GM21529 (cell line): ENCODE results near the gene EZH1.
A peak's percentile ranks its signal among the peaks of the same experiment; 100 is the strongest.

Source experiments
- ATAC-seq: cut with Tn5 transposase; IDR thresholded peaks from one replicate; pipeline ENCODE4 v1.9.1; 2021; ENCODE audit not compliant: unreplicated experiment

Gene EZH1

DNA sequence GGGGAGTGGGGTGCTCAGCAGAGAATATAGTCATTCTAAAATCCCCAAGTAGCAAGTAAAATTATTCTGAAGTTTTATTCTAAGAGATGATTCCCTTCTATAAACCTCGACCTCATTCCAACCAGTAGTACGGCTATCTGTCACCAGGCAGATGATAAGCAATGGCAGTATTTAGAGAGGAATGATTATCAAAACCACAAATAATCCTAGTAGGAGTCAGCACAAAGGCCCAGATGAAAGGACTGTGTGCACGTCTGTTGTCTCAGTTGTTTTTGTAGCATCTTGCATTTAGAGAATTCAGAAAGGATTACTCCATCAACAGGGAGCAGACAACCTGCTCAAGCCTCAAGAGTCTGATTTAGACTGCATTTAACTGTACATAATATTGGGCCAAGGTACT lies 21.2 kb downstream of the EZH1 start:
- no peak for ATAC-seq

DNA sequence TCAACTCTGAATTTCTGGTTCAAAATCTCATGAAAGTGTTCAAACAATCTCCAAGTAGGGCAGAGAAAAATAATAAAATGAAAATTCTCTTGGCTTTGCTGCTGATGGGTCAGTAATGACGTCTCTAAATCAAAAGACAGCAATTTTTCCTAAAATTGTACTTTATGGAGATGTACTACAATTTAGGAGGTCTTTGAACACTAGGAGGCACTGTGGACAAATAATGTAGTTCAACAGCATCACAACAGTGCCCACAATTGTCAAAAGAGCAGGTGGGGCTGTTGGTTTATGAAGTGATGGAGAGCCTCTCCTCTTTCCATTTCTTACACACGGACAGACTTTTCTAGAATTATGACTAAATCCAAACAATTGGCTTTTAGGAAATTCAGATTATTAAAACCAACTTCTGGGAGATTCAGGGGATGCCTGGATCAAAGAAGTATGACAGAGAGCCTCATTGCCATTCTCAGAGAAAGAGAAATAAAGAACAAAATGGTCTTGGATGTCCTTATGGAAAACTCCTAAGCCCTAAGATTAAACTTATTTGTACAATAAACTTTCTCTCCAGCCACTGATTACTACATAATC lies 23.8 kb downstream of the EZH1 start:
- ATAC-seq: no peak

DNA sequence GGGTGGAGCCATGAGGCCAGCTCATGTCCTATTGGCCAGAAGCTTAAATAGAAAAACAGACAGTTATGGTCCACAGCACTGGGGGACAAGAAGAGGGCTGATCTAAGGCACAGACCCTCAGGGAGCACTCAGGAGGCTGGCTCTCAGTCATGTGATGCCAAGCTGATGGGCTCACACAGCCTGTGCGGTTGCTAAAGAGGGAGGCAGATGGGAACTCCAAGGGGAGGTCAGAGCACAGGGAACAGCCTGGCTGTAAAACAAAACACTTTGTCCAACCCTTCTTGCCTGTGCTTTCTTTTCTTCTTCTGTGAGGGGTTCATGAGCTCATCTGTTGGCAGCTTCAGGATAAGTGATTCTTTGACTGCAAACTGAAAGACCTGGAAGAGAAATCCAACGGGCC lies 35.3 kb downstream of the EZH1 start:
- no peak for ATAC-seq

DNA sequence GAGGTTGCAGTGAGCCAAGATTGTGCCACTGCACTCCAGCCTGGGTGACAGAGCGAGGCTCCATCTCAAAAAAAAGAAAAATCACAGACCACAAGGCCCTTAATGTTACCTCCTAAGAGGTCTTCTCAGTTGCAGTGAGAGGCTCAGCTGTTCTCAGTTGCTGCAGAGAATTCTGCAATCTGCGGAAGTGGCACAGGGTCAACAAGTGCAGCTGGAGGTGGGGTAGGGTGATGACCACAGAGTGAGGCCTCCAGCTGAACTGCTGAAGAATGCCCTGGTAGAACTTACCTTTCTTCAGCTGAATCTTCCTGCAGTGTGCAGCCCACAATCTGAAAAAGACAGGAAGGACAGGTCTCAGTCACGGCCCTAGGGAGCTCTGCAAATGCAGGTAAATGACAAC lies 36.3 kb downstream of the EZH1 start:
- ATAC-seq: no peak

DNA sequence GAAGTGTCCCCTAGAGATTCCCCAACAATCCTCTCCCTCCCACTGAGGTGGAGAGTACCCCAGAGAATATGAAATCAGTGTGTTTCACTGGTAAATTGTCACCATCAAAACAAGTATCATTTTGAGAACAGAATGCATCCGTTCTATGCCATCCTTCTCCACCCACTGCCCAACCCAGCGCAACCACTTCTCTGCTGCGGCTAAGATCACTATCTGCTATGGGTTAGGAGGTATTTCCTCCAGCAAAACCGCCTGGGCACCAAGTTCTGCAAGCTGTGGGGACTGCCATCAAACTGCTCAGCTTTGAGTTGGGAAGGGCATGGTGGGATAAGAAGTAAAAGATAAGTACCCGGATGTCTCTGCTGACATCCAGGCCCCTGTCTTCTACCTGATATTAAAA lies 38.1 kb downstream of the EZH1 start:
- no peak for ATAC-seq

DNA sequence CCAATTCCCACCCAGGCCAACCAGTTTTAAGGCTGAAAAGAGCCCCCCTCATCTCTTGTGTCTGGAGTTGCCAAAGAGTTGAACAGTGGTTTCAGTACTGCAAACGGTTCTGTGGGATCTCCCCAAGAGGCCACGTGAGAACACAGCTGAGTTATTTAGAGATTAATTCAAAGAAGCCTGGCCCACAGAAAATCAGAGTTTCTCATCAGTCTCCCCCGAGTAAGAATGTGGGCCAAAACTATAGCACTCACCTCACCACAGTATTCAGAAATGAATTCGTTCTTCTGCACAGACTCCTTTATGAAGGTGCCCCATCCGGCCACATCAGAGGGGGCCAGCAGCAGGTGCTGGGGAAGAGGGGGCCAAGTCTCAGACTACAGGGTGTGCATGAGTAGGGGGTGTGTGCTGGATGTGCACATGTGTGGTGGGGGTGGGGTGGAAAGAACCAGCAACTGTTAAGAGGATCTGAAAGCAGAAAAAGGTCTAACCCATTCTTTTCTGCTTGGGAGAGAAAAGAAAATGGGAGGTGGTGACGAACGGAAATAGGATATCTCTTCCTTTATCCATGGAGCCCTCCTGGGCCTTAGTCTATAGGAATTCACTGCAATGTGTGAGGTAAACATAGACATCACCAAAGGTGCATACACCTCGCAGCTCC lies 39.9 kb downstream of the EZH1 start:
- ATAC-seq: peak; percentile 84

DNA sequence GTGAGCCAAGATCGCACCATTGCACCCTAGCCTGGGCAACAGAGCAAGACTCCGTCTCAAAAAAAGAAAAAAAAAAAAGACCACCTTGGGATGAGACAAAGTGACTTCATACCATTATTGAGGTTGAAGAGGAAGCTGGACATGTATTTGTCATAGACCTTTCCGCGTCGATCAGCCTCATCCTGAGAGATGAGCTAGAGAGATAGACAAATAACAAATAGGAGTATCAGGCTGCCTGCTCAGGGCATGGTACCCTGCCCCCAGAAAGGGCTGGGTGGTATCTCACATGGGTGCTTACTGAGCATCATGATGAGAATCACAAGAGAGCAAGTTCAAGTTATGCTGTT lies 40.4 kb downstream of the EZH1 start:
- no peak for ATAC-seq

DNA sequence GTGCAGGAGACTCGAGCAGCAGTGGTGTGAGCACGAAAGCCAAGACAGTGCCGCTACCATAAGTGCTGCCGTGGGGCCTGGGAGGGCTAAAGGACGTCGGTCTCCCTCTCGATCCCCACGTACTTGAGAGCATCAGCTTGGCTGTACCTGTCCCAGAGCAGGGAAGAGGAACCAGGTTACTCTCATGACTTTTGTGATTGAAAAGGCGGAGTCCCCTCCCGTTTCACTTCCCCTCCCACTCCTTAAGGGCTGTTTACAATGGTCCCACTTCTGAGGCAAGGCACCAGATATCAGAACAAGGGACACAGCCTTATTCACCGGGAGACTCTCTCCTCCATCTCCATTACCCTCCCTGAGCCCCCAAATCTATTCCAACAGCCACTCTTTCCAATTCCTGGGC lies 42.4 kb downstream of the EZH1 start:
- no peak for ATAC-seq

DNA sequence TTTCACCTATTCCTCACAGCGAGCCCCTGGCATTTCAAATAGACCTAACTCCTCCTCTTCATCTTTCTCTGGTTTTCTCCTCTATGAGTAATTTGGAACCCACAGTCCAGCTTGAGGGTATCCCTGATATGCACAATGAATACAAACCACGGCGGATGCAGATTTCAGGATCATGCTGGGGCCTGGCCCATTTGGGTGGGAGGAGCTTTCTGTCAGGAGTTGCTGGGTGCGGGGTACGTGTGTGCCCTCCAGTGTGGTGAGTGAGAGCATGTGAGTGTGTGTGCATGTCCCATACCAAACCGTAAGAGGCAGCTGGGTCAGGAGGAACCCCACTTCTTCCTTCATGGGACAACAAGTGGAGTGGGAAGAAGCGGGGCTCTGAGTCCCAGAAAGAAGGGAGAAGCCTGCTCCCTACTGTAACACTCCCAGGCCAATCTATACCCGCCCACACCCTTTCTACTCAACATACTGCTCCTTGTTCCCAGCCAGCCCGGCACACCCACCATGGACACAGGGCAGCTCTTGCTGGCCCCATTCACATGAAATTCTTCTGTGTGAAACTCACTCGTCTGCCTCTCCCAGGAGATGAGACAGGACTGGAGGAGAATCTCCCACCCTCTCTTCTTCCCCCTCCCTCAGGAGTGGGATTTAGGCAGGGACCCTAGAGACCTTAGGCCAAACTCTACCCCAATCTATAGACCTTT lies 44.1 kb downstream of the EZH1 start:
- no peak for ATAC-seq

DNA sequence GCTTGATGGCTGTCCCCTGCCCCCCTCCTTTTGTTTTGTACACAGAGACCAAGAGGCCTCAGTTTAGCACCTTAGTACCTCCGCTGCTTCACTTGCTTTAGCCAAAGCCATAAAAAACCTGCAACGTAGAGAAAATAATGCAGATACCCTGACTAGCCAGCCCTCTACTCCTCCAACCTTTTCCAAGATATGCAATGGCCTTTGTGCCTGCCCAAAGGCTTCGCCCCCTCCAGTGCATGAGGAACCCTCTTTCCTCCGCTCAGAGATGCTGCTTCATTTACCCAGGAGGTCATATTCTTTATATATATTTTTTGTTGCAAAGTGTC lies 45.5 kb downstream of the EZH1 start:
- no peak for ATAC-seq

DNA sequence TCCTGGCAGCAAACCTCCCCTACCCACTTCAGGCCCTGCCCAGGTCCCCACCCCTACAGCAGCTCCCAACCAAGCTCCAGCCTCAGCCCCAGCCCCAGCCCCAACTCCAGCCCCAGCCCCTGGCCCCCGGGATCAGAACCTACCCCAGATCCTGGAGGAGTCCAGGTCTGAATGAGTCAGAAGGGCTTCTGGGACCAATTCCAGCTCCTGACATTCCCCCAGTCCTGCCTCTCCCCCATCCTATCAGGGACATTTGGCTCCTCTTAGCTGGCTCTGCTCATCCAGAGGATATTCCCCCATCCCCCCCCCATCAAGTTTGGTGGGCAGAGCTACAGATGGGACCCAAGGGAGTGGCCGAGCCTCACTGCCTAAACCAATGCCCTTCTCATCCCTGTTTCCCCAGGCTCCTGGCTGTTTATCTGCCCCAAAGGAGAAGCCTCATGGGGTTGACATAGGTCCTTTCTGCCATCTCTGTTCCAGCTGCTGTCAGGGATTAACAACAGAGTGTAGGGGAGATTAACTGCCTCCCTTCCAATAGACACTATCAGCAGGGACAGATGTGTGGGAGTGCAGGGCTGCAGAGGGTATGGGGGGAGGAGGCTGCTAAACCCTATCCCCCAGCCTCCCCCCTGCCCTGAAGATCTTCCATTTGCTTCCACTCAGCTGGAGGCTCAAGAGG lies 46.0 kb downstream of the EZH1 start:
- no peak for ATAC-seq

DNA sequence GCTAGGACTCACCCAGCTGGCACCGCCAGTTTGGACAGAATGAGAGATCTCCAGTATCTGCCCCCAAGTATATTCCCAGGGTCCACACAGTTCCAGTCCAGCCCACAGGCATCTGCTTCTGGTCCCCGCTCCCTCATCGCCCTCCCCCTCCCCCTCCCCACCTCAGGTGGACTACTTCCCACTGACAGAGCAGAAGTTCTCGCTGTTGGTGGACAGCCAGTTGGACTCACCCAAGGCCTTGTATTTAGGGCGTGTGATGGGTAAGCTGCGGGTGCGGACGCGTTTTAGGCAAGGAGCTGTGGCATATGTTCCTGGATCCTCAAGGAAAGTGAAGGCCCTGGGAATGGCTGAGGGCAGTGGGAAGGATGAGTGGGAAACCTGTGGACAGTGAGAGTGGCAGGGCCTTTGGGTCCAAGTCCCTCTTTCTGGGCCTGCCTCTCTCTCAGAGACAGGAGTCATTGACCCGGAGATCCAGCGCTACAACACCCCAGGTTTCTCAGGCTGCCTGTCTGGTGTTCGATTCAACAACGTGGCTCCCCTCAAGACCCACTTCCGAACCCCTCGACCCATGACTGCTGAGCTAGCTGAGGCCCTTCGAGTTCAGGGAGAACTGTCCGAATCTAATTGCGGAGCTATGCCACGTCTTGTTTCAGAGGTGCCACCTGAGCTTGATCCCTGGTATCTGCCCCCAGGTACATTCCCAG lies 47.6 kb downstream of the EZH1 start:
- no peak for ATAC-seq

DNA sequence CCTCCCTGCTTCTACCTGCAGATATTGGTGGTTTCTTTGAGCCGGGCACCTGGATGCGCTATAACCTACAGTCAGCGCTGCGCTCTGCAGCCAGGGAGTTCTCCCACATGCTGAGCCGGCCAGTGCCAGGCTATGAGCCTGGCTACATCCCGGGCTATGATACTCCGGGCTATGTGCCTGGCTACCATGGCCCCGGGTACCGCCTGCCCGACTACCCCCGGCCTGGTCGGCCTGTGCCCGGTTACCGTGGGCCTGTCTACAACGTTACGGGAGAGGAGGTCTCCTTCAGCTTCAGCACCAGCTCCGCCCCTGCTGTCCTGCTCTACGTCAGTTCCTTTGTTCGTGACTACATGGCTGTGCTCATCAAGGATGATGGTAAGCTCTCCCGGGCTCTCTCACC lies 49.3 kb downstream of the EZH1 start:
- ATAC-seq: no peak

DNA sequence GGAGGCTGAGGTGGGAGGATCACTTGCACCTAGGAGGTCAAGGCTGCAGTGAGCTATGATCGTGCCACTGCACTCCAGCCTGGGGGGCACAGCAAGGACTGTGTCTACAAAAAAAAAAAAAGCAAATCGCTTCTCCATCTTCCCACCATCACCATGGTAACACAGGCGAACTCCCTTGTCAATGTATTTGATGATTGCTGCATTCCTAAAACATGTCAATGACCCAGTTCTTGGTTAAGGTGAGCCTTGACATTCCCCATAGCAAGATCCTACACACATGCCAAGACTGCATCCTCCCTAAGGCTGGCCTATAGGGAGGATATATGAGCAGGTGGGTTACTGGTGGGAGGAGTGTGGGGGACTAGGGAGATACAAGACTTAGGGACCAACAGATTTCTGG lies 50.3 kb downstream of the EZH1 start:
- ATAC-seq: no peak

DNA sequence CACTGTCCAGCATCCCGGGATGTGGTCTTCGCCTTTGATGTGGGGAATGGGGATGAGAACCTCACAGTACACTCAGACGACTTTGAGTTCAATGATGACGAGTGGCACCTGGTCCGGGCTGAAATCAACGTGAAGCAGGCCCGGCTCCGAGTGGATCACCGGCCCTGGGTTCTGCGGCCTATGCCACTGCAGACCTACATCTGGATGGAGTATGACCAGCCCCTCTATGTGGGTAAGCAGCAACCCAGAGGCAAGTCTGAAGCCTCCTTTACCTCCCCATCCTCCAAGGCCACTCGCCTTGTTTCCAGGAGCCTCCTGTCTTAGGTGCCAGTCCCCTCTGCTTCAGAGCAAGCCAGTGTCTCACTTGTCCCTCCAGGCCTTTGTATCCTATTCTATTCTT lies 52.4 kb downstream of the EZH1 start:
- no peak for ATAC-seq

DNA sequence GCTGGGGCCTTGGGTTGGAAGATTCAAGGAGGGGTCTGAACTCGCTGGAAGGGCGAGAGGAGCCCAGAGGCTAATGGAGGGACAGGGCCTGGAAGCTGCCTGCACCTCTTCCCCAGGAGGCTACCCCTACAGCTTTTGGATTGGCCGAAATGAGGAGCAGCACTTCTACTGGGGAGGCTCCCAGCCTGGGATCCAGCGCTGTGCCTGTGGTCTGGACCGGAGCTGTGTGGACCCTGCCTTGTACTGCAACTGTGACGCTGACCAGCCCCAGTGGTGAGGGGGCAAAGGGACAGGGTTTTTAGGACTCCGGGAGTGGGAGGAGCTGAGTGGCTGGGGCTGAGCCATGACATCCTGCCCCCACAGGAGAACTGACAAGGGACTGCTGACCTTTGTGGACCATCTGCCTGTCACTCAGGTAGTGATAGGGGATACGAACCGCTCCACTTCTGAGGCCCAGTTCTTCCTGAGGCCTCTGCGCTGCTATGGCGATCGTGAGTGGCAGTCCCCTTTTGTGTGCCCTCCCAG lies 53.8 kb downstream of the EZH1 start:
- no peak for ATAC-seq

DNA sequence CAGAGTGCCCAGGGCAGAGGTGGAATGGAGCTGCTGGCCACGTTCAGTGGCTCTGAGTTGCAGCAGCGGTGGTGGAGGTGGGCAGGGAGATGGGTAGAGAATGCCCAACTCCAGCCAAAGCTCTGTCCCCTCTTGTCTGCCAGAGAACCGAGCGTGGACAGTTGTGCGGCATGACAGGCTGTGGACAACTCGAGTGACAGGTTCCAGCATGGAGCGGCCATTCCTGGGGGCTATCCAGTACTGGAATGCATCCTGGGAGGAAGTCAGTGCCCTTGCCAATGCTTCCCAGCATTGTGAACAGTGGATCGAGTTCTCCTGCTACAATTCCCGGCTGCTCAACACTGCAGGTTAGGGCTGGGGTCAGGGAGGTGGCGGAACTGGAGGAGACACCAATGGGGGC lies 54.2 kb downstream of the EZH1 start:
- no peak for ATAC-seq

DNA sequence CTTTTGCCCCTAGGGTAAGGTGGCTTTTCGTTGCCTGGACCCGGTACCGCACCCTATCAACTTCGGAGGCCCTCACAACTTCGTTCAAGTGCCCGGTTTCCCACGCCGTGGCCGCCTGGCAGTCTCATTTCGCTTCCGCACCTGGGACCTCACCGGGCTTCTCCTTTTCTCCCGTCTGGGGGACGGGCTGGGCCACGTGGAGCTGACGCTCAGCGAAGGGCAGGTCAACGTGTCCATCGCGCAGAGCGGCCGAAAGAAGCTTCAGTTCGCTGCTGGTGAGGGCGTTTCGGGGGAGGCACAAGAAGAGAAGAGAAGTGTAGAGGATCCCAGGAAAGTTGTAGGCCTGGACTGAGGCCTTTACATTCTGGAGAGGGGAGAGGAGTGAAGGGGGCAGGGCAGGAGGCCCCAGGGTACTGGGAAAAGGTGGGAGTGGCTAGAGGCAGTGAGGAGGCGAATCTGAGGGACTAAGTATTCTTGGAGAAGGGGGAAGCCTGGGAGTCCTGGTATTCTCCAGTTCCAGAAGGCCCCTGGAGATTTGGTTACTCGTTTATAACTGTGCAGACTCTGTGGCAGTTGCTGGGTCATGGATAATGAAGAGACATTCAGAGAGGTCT lies 57.0 kb downstream of the EZH1 start:
- no peak for ATAC-seq

DNA sequence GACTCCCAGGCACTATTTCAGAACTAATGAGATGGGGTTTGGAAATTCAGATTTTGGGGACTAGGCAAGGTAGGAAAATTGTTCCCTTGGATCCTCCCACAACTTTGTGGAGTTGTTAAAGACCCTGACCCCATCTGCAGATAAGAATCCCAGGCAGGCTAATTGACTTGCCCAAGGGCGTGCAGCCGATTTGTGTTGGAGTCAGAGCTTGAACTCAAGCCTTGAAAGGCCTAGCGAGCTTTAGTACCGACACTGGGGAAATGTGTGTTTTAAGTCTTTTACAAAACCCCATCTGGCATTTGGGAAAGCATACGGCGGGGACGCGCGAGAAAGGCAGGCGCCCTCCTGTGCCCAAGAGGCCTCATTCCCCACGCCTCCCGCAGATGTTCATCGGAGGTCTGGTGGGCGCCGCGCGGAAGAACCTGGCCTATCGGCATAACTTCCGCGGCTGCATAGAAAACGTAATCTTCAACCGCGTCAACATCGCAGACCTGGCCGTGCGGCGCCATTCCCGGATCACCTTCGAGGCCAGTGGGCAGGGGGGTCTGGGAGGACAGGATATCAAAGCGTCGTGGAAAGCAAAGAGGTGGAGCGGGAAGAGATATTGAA lies 58.2 kb downstream of the EZH1 start:
- no peak for ATAC-seq

DNA sequence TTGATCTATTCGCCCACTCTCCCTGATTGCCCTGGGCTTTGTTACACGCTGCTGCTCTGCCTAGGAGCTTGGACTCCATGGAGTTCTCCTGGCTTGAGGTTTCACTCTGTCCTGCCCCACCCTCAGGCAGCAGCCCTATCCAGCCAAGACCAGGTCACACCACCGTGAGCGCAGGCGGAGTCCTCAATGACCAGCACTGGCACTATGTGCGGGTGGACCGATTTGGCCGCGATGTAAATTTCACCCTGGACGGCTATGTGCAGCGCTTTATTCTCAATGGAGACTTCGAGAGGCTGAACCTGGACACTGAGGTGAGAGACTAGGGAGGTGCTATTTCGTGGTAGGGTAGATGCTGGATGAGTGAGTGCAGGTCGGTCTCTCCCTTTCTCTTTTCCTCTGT lies 59.0 kb downstream of the EZH1 start:
- ATAC-seq: no peak
